SU-DHL-6 (cell line): Measurements from ENCODE around the gene TRMT6.

ENCODE experiments used
- CTCF ChIP-seq: fragments of 200-600 bp; sonication (generic); IDR thresholded peaks from one replicate; pipeline ENCODE4 v1.5.1; 2017; ENCODE audit warnings: antibody characterized with exemption, mild to moderate bottlenecking, low read length, moderate library complexity; ENCODE audit not compliant: insufficient read depth, poor library complexity, severe bottlenecking
- EZH2phosphoT487 ChIP-seq: fragments of 200-600 bp; sonication (generic), shearing (Covaris generic); conservative IDR thresholded peaks from 2 replicates; pipeline ENCODE4 v1.6.1; 2018; ENCODE audit warnings: mild to moderate bottlenecking, antibody characterized with exemption, low read length, moderate library complexity, mixed read lengths

- TF ChIP-seq CTCF: no peak
- no peak for TF ChIP-seq EZH2phosphoT487
These were observed 54.7 kb downstream of the TRMT6 start for GRCh38 chr20:5895626-5896025.
